MCF 10A (cell line): Measurements from ENCODE around the gene COG7. TPM values are rescaled to one million over a fixed set of nuclear protein-coding genes. Genes with fewer than 3 reads are reported as not detected.

Experiments
- BruUV-seq: library from RNA; stranded (reverse); fragments of 400-500 nt; replicated peaks from 2 replicates; lab custom pipeline; 2021; lab: Mats Ljungman, UMichigan
- CTCF ChIA-PET: fragments of 300-600 bp; sonication (Branson Sonifier 250); formaldehyde crosslinking; extraction: SDS; loops from one replicate; lab custom pipeline; 2021; ENCODE audit warnings: antibody characterized with exemption, inconsistent platforms; lab: Yijun Ruan, JAX
- POLR2A ChIA-PET: fragments of 300-600, 350-650 bp; sonication (Branson Sonifier 250); formaldehyde crosslinking; extraction: SDS; loops from one replicate; lab custom pipeline; 2020; ENCODE audit warnings: antibody characterized with exemption, inconsistent platforms; lab: Yijun Ruan, JAX
- DNase-seq: peaks from one replicate; pipeline ENCODE4 v3.0.0-alpha.2; 2018; ENCODE audit not compliant: unreplicated experiment
- H3K27ac Mint-ChIP-seq: one replicate; pipeline ENCODE4 v1.8.0; 2022; ENCODE audit warnings: mild to moderate bottlenecking, low read depth, mixed read lengths; ENCODE audit not compliant: unreplicated experiment
- H3K27me3 Mint-ChIP-seq: one replicate; pipeline ENCODE4 v1.8.0; 2022; ENCODE audit warnings: mixed read lengths; ENCODE audit not compliant: insufficient read depth, unreplicated experiment
- H3K36me3 Mint-ChIP-seq: one replicate; pipeline ENCODE4 v1.8.0; 2022; ENCODE audit warnings: mild to moderate bottlenecking, moderate library complexity, mixed read lengths; ENCODE audit not compliant: insufficient read depth, unreplicated experiment
- H3K4me1 Mint-ChIP-seq: one replicate; pipeline ENCODE4 v1.8.0; 2022; ENCODE audit warnings: mixed read lengths; ENCODE audit not compliant: insufficient read depth, unreplicated experiment
- H3K4me3 Mint-ChIP-seq: one replicate; pipeline ENCODE4 v1.8.0; 2022; ENCODE audit warnings: mild to moderate bottlenecking, moderate library complexity, mixed read lengths; ENCODE audit not compliant: unreplicated experiment
- H3K9me3 Mint-ChIP-seq: one replicate; pipeline ENCODE4 v1.8.0; 2022; ENCODE audit warnings: mixed read lengths; ENCODE audit not compliant: unreplicated experiment
- CTCF ChIP-seq: fragments of 200-600 bp; IDR thresholded peaks from one replicate; pipeline ENCODE4 v1.8.0; 2022; ENCODE audit warnings: antibody characterized with exemption, mild to moderate bottlenecking; ENCODE audit not compliant: unreplicated experiment
- intact Hi-C: fragments of 100-400 bp; cut with micrococcal nuclease; formaldehyde crosslinking; loops from 2 replicates; pipeline ENCODE4 v1.14.1; 2022
- total RNA-seq: library from RNA; stranded (reverse); gene quantifications from 2 replicates; pipeline ENCODE4 v1.2.3, GENCODE V29; 2022

The COG7 gene
- total RNA-seq, 1 experiment from 2014 or later = 10.0 TPM

GRCh38 chr16:23497543-23497868, 44.5 kb upstream of the COG7 start:
- Mint-ChIP-seq H3K9me3 (no peaks in the 10 kb centered on the region), H3K27ac (peak overlapping the region; percentile 33), H3K27me3 (no peaks in the 10 kb centered on the region), H3K4me1 (peaks cover 25% of the 10 kb centered on the region), H3K4me3 (peak overlapping the region; percentile 33), H3K36me3 (peaks cover 25% of the 10 kb centered on the region)
- TF ChIP-seq CTCF = no peak
- CTCF ChIA-PET = interaction anchor here (1.7 kb wide), 1 partner anchor 25 kb away, joined by 6 read pairs; no protein-coding TSS in a partner anchor
- no TSS peak for BruUV-seq
- DNase-seq = no peak
- POLR2A ChIA-PET = interaction anchor here (0.7 to 2.0 kb wide), 6 partner anchors 12 to 215 kb away, joined by 4 to 9 read pairs (median 6); partner anchors contain the start of genes DCTN5, EARS2, GGA2 and PALB2
- intact Hi-C loops = no loop called here

GRCh38 chr16:23496821-23497542, 44.0 kb upstream of the COG7 start:
- Mint-ChIP-seq H3K4me3 (peak overlapping the region; percentile 33), H3K4me1 (peaks cover 29% of the 10 kb centered on the region), H3K9me3 (no peaks in the 10 kb centered on the region), H3K27me3 (no peaks in the 10 kb centered on the region), H3K27ac (peak overlapping the region; percentile 33), H3K36me3 (peaks cover 27% of the 10 kb centered on the region)
- ChIA-PET POLR2A (interaction anchor here (0.7 to 2.6 kb wide), 7 partner anchors 8 to 215 kb away, joined by 4 to 12 read pairs (median 6); partner anchors contain the start of genes DCTN5, EARS2, GGA2 and PALB2), CTCF (interaction anchor here (0.6 to 1.7 kb wide), 3 partner anchors 24 to 100 kb away, joined by 3 to 6 read pairs (median 3); no protein-coding TSS in a partner anchor)
- peak; percentile 62 for DNase-seq
- intact Hi-C loops = no loop called here
- BruUV-seq = no TSS peak
- TF ChIP-seq CTCF = no peak

- no peaks in the 10 kb centered on the region for H3K9me3 Mint-ChIP-seq
- H3K27me3 Mint-ChIP-seq = no peaks in the 10 kb centered on the region
These were observed 42.7 kb upstream of the COG7 start for GRCh38 chr16:23495671-23496070.

More at GRCh38 chr16:23495671-23496070, 42.7 kb upstream of the COG7 start:
- TF ChIP-seq CTCF = no peak
- Mint-ChIP-seq H3K4me1 (peaks cover 32% of the 10 kb centered on the region), H3K27ac (no peak overlapping the region), H3K36me3 (peaks cover 33% of the 10 kb centered on the region), H3K4me3 (no peak overlapping the region)
- ChIA-PET POLR2A (interaction anchor here (2.6 kb wide), 1 partner anchor 10 kb away, joined by 12 read pairs; no protein-coding TSS in a partner anchor), CTCF (interaction anchor here (0.9 to 1.5 kb wide), 2 partner anchors 43 to 55 kb away, joined by 4 read pairs; partner anchors contain the start of gene COG7)
- intact Hi-C loops = no loop called here
- no peak for DNase-seq
- BruUV-seq = no TSS peak
